Breast epithelium (tissue), 4 donors: Measurements from ENCODE around the gene RGL1. TPM values are rescaled to one million over a fixed set of nuclear protein-coding genes. Genes with fewer than 3 reads are reported as not detected.
"Not testable (repeated sequence)": the region's sequence is repeated elsewhere in the genome, so short reads cannot be mapped to it uniquely, and the experiment has no call there.

ENCODE experiments used
- DNase-seq, 2 donors: peaks; one replicate each; pipeline ENCODE4 v3.0.0-alpha.2; 2019; ENCODE audit warnings: low spot score in 2 of 2
- H3K27ac ChIP-seq, 2 donors: fragments of 200-600 bp; sonication (generic) in 1 of 2; one replicate each; pipeline ENCODE4 v1.5.1; 2016 to 2019; ENCODE audit warnings: mild to moderate bottlenecking in 1 of 2
- H3K27me3 ChIP-seq, 2 donors: fragments of 200-600 bp; sonication (generic) in 1 of 2; one replicate each; pipeline versions ENCODE4 v1.5.1 to v1.6.0; 2017 to 2019; ENCODE audit warnings: control low read depth in 1 of 2, mild to moderate bottlenecking in 1 of 2
- H3K36me3 ChIP-seq: fragments of 200-600 bp; one replicate; pipeline ENCODE4 v1.5.1; 2019
- H3K4me1 ChIP-seq, 2 donors: fragments of 200-600 bp; sonication (generic); one replicate each; pipeline ENCODE4 v1.5.1; 2016 to 2019; ENCODE audit warnings: control low read depth in 1 of 2
- H3K4me3 ChIP-seq, 3 donors: fragments of 200-600 bp; sonication (generic); 1 replicate in 2 of 3; 2 replicates in 1 of 3; pipeline ENCODE4 v1.5.1; 2016 to 2019; ENCODE audit warnings: mild to moderate bottlenecking in 3 of 3, moderate library complexity in 2 of 3
- H3K9me3 ChIP-seq, 2 donors: fragments of 200-600 bp; sonication (generic) in 1 of 2; one replicate each; pipeline ENCODE4 v1.5.1; 2016 to 2019; ENCODE audit warnings: control low read depth in 1 of 2
- CTCF ChIP-seq, 3 donors: fragments of 450-650 bp; IDR thresholded peaks; one replicate each; pipeline ENCODE4 v1.5.1; 2016 to 2017; ENCODE audit warnings: antibody characterized with exemption in 3 of 3, mild to moderate bottlenecking in 3 of 3, moderate library complexity in 3 of 3
- POLR2A ChIP-seq: fragments of 450-650 bp; IDR thresholded peaks from one replicate; pipeline ENCODE4 v1.6.1; 2016; ENCODE audit warnings: antibody characterized with exemption, mild to moderate bottlenecking, moderate library complexity
- POLR2AphosphoS5 ChIP-seq, 3 donors: sonication (generic); formaldehyde crosslinking; IDR thresholded peaks; one replicate each; pipeline ENCODE4 v1.6.1; 2017; ENCODE audit warnings: antibody characterized with exemption in 3 of 3
- intact Hi-C: fragments of 100-400 bp; cut with DNase I; formaldehyde crosslinking; loops from one replicate; pipeline ENCODE4 v1.15.1; 2023; ENCODE audit warnings: low total_unique reads
- total RNA-seq, 3 donors: library from RNA; depleted of rRNA; stranded (reverse); fragments of >200 nt; gene quantifications; one replicate each; pipeline ENCODE4 v1.1.0, GENCODE V29; 2016

RGL1 gene
- total RNA-seq, 3 donors from 2014 or later: 24.9 to 70.2 (median 26.8) TPM

- Histone ChIP-seq H3K27ac (no peak overlapping the region), H3K4me3 (no peak overlapping the region), H3K36me3 (no peaks in the 10 kb centered on the region), H3K9me3 (peaks cover 0 to 5% of the 10 kb centered on the region in 2 donors), H3K4me1 (no peaks in the 10 kb centered on the region), H3K27me3 (no peaks in the 10 kb centered on the region)
- DNase-seq: no peak
- intact Hi-C loops: no loop called here
- TF ChIP-seq POLR2A (no peak), POLR2AphosphoS5 (IDR thresholded peaks at IDR 0.05) (no peak), CTCF (IDR thresholded peaks at IDR 0.05) (no peak)
Observed at GRCh38 chr1:183760661-183761060, 44.3 kb upstream of the RGL1 start.

DNA sequence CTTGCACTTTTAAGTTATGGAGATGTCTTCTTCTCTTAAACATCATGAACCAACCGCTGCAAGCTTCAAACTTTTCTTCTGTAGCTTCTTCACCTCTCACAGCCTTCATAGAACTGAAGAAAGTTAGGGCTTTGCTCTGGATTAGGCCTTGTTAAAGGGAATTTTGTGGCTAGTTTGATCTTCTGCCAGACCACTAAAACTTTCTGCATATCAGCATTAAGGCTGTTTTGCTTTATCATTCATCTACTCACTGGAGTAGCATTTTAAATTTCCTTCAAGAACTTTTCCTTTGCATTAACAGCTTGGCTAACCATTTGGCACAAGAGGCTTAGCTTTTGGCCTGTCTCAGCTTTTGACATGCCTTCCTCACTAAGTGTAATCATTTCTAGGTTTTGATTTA, 43.0 kb upstream of the RGL1 start:
- intact Hi-C loops: no loop called here
- H3K36me3 ChIP-seq: no peaks in the 10 kb centered on the region
- no peak for TF ChIP-seq POLR2AphosphoS5 (IDR thresholded peaks at IDR 0.05)
- TF ChIP-seq CTCF (IDR thresholded peaks at IDR 0.05): no peak

GRCh38 chr1:183762856-183763255, 42.1 kb upstream of the RGL1 start:
- H3K27me3 ChIP-seq, H3K4me3 ChIP-seq, intact Hi-C loops, H3K36me3 ChIP-seq, H3K9me3 ChIP-seq, H3K4me1 ChIP-seq, H3K27ac ChIP-seq, DNase-seq: not testable (repeated sequence)

More for the DNA sequence above, 43.0 kb upstream of the RGL1 start:
- Histone ChIP-seq H3K4me1 (no peaks in the 10 kb centered on the region), H3K4me3 (no peak overlapping the region), H3K27ac (no peak overlapping the region), H3K27me3 (no peaks in the 10 kb centered on the region), H3K9me3 (peaks cover 0 to 5% of the 10 kb centered on the region in 2 donors)
- no peak for DNase-seq

DNA sequence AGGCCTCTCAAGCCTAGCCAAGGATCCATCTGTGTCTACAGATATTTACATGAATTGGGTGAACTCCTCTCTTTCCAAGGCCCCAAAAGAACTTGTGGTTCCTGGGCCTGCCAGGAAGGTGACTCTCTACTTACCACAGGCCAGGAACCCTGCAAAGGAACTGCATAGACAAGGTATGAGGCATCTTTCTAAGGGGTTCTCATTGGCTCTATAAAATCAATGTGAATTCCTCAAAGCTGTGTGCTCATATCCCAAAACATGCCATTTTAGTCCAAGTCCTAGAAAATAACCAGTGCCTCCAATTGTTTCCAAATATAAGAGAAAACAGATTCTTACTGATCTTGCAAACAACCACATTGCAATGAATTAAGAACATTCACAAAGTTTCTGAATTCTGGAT, 39.9 kb upstream of the RGL1 start:
- DNase-seq: no peak
- Histone ChIP-seq H3K4me3 (no peak overlapping the region), H3K9me3 (peaks cover 3 to 5% of the 10 kb centered on the region in 2 donors), H3K4me1 (no peaks in the 10 kb centered on the region), H3K27me3 (no peaks in the 10 kb centered on the region), H3K36me3 (no peaks in the 10 kb centered on the region), H3K27ac (no peak overlapping the region)
- intact Hi-C loops: no loop called here
- TF ChIP-seq CTCF (IDR thresholded peaks at IDR 0.05) (no peak), POLR2A (no peak), POLR2AphosphoS5 (IDR thresholded peaks at IDR 0.05) (no peak)

DNA sequence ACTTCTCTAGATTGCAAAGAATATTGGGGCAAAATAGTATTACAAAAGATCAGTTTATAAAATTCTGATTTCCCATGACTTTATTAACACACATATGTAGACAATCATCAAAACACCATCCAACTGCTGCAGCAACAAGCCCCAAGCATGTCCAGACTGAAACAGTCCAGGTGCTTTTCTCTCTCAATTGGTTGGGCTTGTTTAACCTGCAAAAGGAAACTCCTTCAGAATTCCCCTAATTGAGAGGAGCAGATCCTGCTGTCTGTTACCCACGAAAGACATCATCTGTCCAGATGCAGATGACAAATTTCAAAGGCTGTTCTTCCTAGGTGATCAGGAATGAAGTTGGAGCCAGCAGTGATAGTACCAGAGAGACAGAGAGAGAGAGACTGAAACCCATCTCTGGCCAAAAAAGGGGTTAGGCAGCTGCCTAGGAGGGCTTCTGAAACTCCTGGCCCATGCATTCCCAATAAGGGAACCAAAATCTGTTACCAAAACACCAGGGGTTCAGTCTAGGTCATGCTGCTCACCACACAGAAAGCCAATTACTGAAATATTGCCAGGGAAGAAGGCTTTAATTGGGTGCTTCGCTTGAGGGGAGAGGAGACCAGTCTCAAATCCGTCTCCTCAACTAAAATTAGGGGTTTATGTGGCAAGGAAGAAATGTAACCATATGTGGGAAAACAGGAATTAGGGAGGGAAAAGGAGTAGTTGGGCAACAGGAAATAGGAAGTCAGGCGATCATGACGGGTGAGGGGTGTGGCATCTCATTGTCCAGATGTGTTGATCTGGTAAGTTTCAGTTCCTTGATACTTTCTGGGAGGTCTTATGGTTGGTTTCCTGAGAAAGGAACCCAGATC, 34.7 kb upstream of the RGL1 start:
- H3K9me3 ChIP-seq: peaks cover 5 to 9% of the 10 kb centered on the region in 2 donors
- H3K36me3 ChIP-seq: no peaks in the 10 kb centered on the region
- no peak for DNase-seq
- H3K4me3 ChIP-seq: no peak overlapping the region
- H3K27ac ChIP-seq: no peak overlapping the region
- H3K4me1 ChIP-seq: no peaks in the 10 kb centered on the region
- TF ChIP-seq CTCF (IDR thresholded peaks at IDR 0.05) (no peak), POLR2AphosphoS5 (IDR thresholded peaks at IDR 0.05) (no peak), POLR2A (no peak)
- H3K27me3 ChIP-seq: no peaks in the 10 kb centered on the region
- intact Hi-C loops: no loop called here
